Endothelial cell of umbilical vein (primary cell): ENCODE data around the gene TEKT5.

Experiments used
- EZH2 ChIP-seq: IDR thresholded peaks from 2 replicates; pipeline ENCODE4 v1.6.1; 2012; ENCODE audit warnings: borderline replicate concordance, low read depth, mild to moderate bottlenecking, moderate library complexity, low read length, inconsistent platforms; ENCODE audit not compliant: severe bottlenecking
- POLR2AphosphoS5 ChIP-seq: IDR thresholded peaks from 2 replicates; pipeline ENCODE4 v1.6.1; 2012; ENCODE audit warnings: low read depth, mild to moderate bottlenecking, control low read depth, low read length, moderate library complexity; ENCODE audit not compliant: insufficient read depth

DNA sequence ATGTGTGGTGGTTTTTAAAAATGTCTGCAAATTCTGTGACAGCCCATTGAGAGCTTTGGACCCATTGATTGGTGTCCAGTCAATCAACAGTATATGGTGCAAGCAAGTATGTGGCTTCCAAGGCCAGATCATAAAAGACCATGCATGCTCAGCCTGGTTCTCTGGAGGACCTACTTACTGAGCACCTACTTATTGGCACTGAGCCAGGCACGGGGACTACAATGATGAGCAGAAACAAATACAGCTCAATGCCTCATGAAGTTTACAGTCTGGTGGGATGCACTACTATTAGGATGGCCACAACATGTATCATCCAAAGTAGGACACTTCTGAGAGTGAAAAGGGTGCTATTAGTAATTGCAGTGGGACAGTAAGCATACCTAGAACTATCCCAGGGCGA, 107.1 kb downstream of the TEKT5 start:
- TF ChIP-seq POLR2AphosphoS5 (no peak), EZH2 (no peak)
